ENCODE measurements around the gene FAM131B. TPM values are rescaled to one million over a fixed set of nuclear protein-coding genes. Genes with fewer than 3 reads are reported as not detected.

The FAM131B gene
- total and polyA plus RNA-seq, 2 of the 8 experiments (the other 6 are each of a cell fraction or from before 2014, with no cell fraction given): 23.1 to 38.2 TPM

GRCh38 chr7:143352531-143353002 lies 9.9 kb downstream of the FAM131B start:
- 87% methylated on average over 11 of the region's 11 CpGs; no CpG with 5 or more reads in 1 of the 2 experiments for WGBS, 2 experiments (ENCODE audit: extremely low coverage in 1 of 2, insufficient coverage in 1 of 2, insufficient read length in 1 of 2, insufficient replicate concordance in 2 of 2, low coverage in 1 of 2, low lambda C conversion rate in 2 of 2, missing lambda C conversion rate in 1 of 2)
- no peak for DNase-seq (ENCODE audit: low read depth in 1 of 2, low spot score in 2 of 2)
- CTCF ChIA-PET (ENCODE audit: partially characterized antibody): interaction anchor here (0.7 to 1.1 kb wide), 4 partner anchors 9 to 36 kb away, joined by 3 to 5 read pairs (median 4); no protein-coding TSS in a partner anchor

More at GRCh38 chr7:143352531-143353002, 9.9 kb downstream of the FAM131B start:
- Histone ChIP-seq H3K14ac (ENCODE audit: insufficient read length) (no peak overlapping the region), H4K91ac (replicated peaks; ENCODE audit: insufficient read length, low read length) (no peak overlapping the region), H2BK20ac (ENCODE audit: low read length) (no peak overlapping the region), H3K4me3 (ENCODE audit: extremely low read depth in 1 of 4, insufficient read depth in 2 of 4, low read depth in 3 of 4, low read length in 4 of 4) (no peak overlapping the region), H4K20me1 (replicated peaks in 1 of 2; ENCODE audit: control insufficient read depth in 1 of 2, insufficient read depth in 2 of 2, low read length in 2 of 2) (no peaks in the 10 kb centered on the region), H2AK5ac (ENCODE audit: low read depth, low read length) (no peak overlapping the region), H3K36me3 (ENCODE audit: control insufficient read depth in 2 of 4, insufficient read depth in 4 of 4, low read length in 3 of 4) (peaks cover 2 to 25% (median 14%) of the 10 kb centered on the region in 4 experiments; a peak in 6 of 8 replicates), H2BK15ac (ENCODE audit: low read length) (0 out of 2 replicates have a peak overlapping the region, but pooled peaks have one; percentile 76), H2BK5ac (ENCODE audit: low read depth, low read length) (no peak overlapping the region), H3K9ac (replicated peaks in 1 of 4; ENCODE audit: extremely low read depth in 1 of 4, low read depth in 3 of 4, low read length in 3 of 4) (no peak overlapping the region), H3K4ac (replicated peaks; ENCODE audit: insufficient read length, low read depth, low read length) (no peak overlapping the region), H3K23me2 (ENCODE audit: low read depth, low read length) (no peaks in the 10 kb centered on the region), H2BK120ac (replicated peaks; ENCODE audit: low read depth, low read length) (no peak overlapping the region), H2AFZ (ENCODE audit: low read length) (no peak overlapping the region), H3K4me1 (replicated peaks in 1 of 4; ENCODE audit: control insufficient read depth in 3 of 4, insufficient read depth in 4 of 4, low read length in 3 of 4) (peaks cover 0 to 8% (median 2%) of the 10 kb centered on the region in 4 experiments; a peak in 2 of 7 replicates), H2BK12ac (ENCODE audit: low read depth, low read length) (no peak overlapping the region), H4K5ac (ENCODE audit: insufficient read length, low read depth, low read length) (no peak overlapping the region), H3K27me3 (replicated peaks in 1 of 4; ENCODE audit: control insufficient read depth in 3 of 4, extremely low read depth in 1 of 4, insufficient read depth in 3 of 4, low read length in 3 of 4) (no peaks in the 10 kb centered on the region), H3K9me3 (ENCODE audit: insufficient read depth in 2 of 2, low read depth in 1 of 2, low read length in 1 of 2) (no peaks in the 10 kb centered on the region), H3K79me2 (ENCODE audit: control insufficient read depth in 1 of 2, insufficient read depth in 2 of 2, low read length in 2 of 2) (no peaks in the 10 kb centered on the region), H3K4me2 (ENCODE audit: insufficient read depth in 1 of 2, low read depth in 2 of 2, low read length in 2 of 2) (no peak overlapping the region), H3K56ac (replicated peaks; ENCODE audit: insufficient read length, low read depth, low read length) (no peak overlapping the region), H3K79me1 (ENCODE audit: low read depth, low read length) (no peaks in the 10 kb centered on the region), H3K18ac (ENCODE audit: extremely low read depth, low read length) (no peak overlapping the region), H3K27ac (ENCODE audit: low read depth, low read length) (no peak overlapping the region), H3K23ac (ENCODE audit: insufficient read length) (no peak overlapping the region), H4K8ac (ENCODE audit: extremely low read depth, insufficient read depth, low read length) (no peak overlapping the region)
- no peak for FAIRE-seq
- POLR2A ChIA-PET (ENCODE audit: partially characterized antibody): interaction anchor here (0.9 to 1.2 kb wide), 2 partner anchors 32 to 35 kb away, joined by 3 to 4 read pairs; no protein-coding TSS in a partner anchor
- TF ChIP-seq RAD21 (IDR thresholded peaks at IDR 0.05 in 1 of 2, conservative IDR thresholded peaks at IDR 0.05 in 1 of 2; ENCODE audit: low read depth in 2 of 2, low read length in 2 of 2) (no peak), KDM4A (IDR thresholded peaks at IDR 0.05; ENCODE audit: low read depth, low read length, severe bottlenecking) (no peak), JUN (IDR thresholded peaks at IDR 0.05; ENCODE audit: low read depth, low read length) (no peak)
